ENCODE results near the gene TMEM108. TPM values are rescaled to one million over a fixed set of nuclear protein-coding genes. Genes with fewer than 3 reads are reported as not detected.

The TMEM108 gene
- not detected in 5 replicates for total RNA-seq (2022; extraction: Qiagen RNA extraction)

DNA sequence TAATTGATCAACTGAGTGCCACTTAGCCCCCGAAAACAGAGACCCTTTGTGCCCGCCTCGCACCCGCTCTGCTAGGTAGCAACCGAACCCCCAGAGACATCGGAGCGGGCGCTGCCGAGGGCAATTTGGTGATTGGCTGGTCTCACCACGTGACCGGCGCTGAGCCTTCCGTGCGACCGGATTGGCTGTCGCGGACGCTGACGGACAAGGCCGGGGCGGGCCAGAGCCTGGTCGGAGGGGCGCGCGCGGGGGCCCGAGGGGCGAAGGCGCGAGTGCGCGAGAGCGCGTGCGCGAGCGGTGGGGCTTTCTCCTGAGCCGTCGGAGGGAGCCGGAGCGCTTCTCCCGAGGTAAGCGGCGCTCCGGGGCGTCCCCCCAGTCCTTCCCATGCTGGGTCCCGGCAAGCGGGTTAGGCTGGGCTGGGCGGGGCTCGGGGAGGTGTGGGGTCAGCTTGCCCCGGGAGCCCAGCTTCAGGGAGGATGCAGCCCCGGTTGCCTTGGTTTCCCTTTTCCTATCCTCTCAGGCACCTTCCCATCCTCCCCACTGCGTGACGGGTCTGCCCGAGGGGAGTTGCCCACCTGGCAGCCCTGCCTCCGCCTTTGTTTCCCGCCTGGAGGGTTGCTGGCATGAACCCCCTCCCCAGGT is at the start of gene TMEM108:
TMEM108 (plus strand) TSS at position 303 of the 642 bp plus-strand sequence.

DNA sequence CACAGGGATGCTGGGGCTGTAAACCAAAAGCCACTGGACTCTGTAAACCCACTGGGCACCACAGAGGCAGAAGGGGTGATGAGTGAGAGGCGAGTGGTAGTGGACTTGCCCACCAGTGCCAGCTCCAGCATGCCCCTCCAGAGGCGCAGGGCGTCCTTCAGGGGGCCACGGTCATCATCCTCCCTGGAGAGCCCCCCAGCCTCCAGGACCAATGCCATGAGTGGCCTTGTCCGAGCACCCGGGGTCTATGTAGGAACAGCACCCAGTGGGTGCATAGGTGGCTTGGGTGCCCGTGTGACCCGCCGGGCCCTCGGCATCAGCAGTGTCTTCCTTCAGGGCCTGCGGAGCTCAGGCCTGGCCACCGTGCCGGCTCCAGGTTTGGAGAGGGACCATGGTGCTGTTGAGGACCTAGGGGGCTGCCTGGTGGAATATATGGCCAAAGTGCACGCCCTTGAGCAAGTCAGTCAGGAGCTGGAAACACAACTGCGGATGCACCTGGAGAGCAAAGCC is 361.9 kb downstream of the TMEM108 start, which contains the start of gene BFSP2:
BFSP2 (plus strand) TSS at position 51 of the 510 bp plus-strand sequence; CDS start at position 79, 28 bp downstream.

